DOHH2 (cell line): ENCODE results near the gene PRR15L.

Experiments
- H3F3A ChIP-seq: fragments of 200-600 bp; sonication (generic), shearing (Covaris generic); 2 replicates; pipeline ENCODE4 v1.6.0; 2016; ENCODE audit warnings: antibody characterized with exemption, mild to moderate bottlenecking; ENCODE audit not compliant: control insufficient read depth, insufficient read depth
- H3K27ac ChIP-seq: fragments of 200-600 bp; sonication (generic); 2 replicates; pipeline ENCODE4 v1.5.1; 2014; ENCODE audit warnings: low read depth, mild to moderate bottlenecking, low read length, moderate library complexity
- H3K27me3 ChIP-seq: fragments of 200-600 bp; sonication (generic); 2 replicates; pipeline ENCODE4 v1.6.1; 2014; ENCODE audit warnings: mild to moderate bottlenecking, low read length, mixed read lengths; ENCODE audit not compliant: control insufficient read depth
- H3K36me3 ChIP-seq: fragments of 200-600 bp; sonication (generic); 2 replicates; pipeline ENCODE4 v1.6.1; 2014; ENCODE audit warnings: mild to moderate bottlenecking, low read length, moderate library complexity, mixed read lengths; ENCODE audit not compliant: control insufficient read depth
- H3K4me1 ChIP-seq: fragments of 200-600 bp; sonication (generic); 2 replicates; pipeline ENCODE4 v1.6.1; 2014; ENCODE audit warnings: mild to moderate bottlenecking, low read length, mixed read lengths; ENCODE audit not compliant: control insufficient read depth
- H3K4me2 ChIP-seq: fragments of 200-600 bp; sonication (generic); 2 replicates; pipeline ENCODE4 v1.6.0; 2014; ENCODE audit warnings: mild to moderate bottlenecking, low read length, moderate library complexity
- H3K4me3 ChIP-seq: fragments of 200-600 bp; sonication (generic); 2 replicates; pipeline ENCODE4 v1.5.1; 2014; ENCODE audit warnings: mild to moderate bottlenecking, low read length, mixed read lengths
- H3K79me2 ChIP-seq: fragments of 200-600 bp; sonication (generic); 2 replicates; pipeline ENCODE4 v1.6.1; 2014; ENCODE audit warnings: mild to moderate bottlenecking, low read length, mixed read lengths; ENCODE audit not compliant: control insufficient read depth
- H3K9me2 ChIP-seq: fragments of 200-600 bp; sonication (generic); replicated peaks from 2 replicates; pipeline ENCODE4 v1.6.1; 2014; ENCODE audit warnings: mild to moderate bottlenecking, low read length, mixed read lengths; ENCODE audit not compliant: control insufficient read depth
- H3K9me3 ChIP-seq: fragments of 200-600 bp; sonication (generic); 2 replicates; pipeline ENCODE4 v1.6.1; 2014; ENCODE audit warnings: antibody characterized with exemption, low read length, mixed read lengths; ENCODE audit not compliant: control insufficient read depth, insufficient read depth
- H4K20me1 ChIP-seq: fragments of 200-600 bp; sonication (generic); 2 replicates; pipeline ENCODE4 v1.6.0; 2014; ENCODE audit warnings: low read depth, mild to moderate bottlenecking, antibody characterized with exemption, low read length, moderate library complexity; ENCODE audit not compliant: control insufficient read depth, insufficient read depth
- CTCF ChIP-seq: fragments of 200-600 bp; sonication (generic); IDR thresholded peaks from one replicate; pipeline ENCODE4 v1.5.1; 2014; ENCODE audit warnings: antibody characterized with exemption, mild to moderate bottlenecking, low read depth, low read length; ENCODE audit not compliant: poor library complexity, severe bottlenecking
- EZH2phosphoT487 ChIP-seq: fragments of 200-600 bp; sonication (generic); IDR thresholded peaks from 2 replicates; pipeline ENCODE4 v1.6.1; 2017; ENCODE audit warnings: borderline replicate concordance, mild to moderate bottlenecking, antibody characterized with exemption, low read length, moderate library complexity, mixed read lengths

PRR15L gene

GRCh38 chr17:47948706-47949196 lies 8.9 kb downstream of the PRR15L start:
- H3K4me1 ChIP-seq = peaks cover 32% of the 10 kb centered on the region
- no peaks in the 10 kb centered on the region for H3K9me2 ChIP-seq
- H3K27ac ChIP-seq = no peak overlapping the region
- H4K20me1 ChIP-seq = no peaks in the 10 kb centered on the region
- TF ChIP-seq CTCF = no peak
- no peak for TF ChIP-seq EZH2phosphoT487
- no peaks in the 10 kb centered on the region for H3K9me3 ChIP-seq
- peaks cover under 1% of the 10 kb centered on the region; the same call in 1 of the 2 replicates for H3K79me2 ChIP-seq
- no peaks in the 10 kb centered on the region for H3K27me3 ChIP-seq
- H3K4me3 ChIP-seq = peak overlapping the region; percentile 51; the same call in 1 of the 2 replicates
- peak overlapping the region; percentile 71 for H3K4me2 ChIP-seq
- H3F3A ChIP-seq = no peaks in the 10 kb centered on the region
- peaks cover 53% of the 10 kb centered on the region for H3K36me3 ChIP-seq

- Histone ChIP-seq H3K4me1 (peaks cover 45% of the 10 kb centered on the region), H3K79me2 (peaks cover 18% of the 10 kb centered on the region), H3F3A (no peaks in the 10 kb centered on the region), H3K4me3 (no peak overlapping the region), H3K27me3 (no peaks in the 10 kb centered on the region), H4K20me1 (no peaks in the 10 kb centered on the region), H3K4me2 (no peak overlapping the region), H3K27ac (no peak overlapping the region), H3K9me3 (no peaks in the 10 kb centered on the region), H3K36me3 (peaks cover 55% of the 10 kb centered on the region), H3K9me2 (no peaks in the 10 kb centered on the region)
- no peak for TF ChIP-seq EZH2phosphoT487
- peak; percentile 92 for TF ChIP-seq CTCF
Measured at GRCh38 chr17:47946929-47947397, 10.7 kb downstream of the PRR15L start.

- no peak overlapping the region for H3K27ac ChIP-seq
- no peaks in the 10 kb centered on the region for H3F3A ChIP-seq
- no peaks in the 10 kb centered on the region for H3K27me3 ChIP-seq
- H3K79me2 ChIP-seq = peaks cover 22% of the 10 kb centered on the region
- no peaks in the 10 kb centered on the region for H3K9me2 ChIP-seq
- no peak for TF ChIP-seq CTCF
- no peak for TF ChIP-seq EZH2phosphoT487
- H3K4me1 ChIP-seq = peaks cover 45% of the 10 kb centered on the region
- peaks cover 55% of the 10 kb centered on the region for H3K36me3 ChIP-seq
- H3K9me3 ChIP-seq = no peaks in the 10 kb centered on the region
- H4K20me1 ChIP-seq = no peaks in the 10 kb centered on the region
- no peak overlapping the region for H3K4me3 ChIP-seq
- no peak overlapping the region for H3K4me2 ChIP-seq
Measured at GRCh38 chr17:47946516-47946915, 11.2 kb downstream of the PRR15L start.
